ENCODE data around the gene CTSF. TPM values are rescaled to one million over a fixed set of nuclear protein-coding genes. Genes with fewer than 3 reads are reported as not detected.
A peak's percentile ranks its signal among the peaks of the same experiment; 100 is the strongest.
"Not testable (repeated sequence)": the region's sequence is repeated elsewhere in the genome, so short reads cannot be mapped to it uniquely, and the experiment has no call there.

The CTSF gene
- total RNA-seq (2014; rRNA removed; shearing (Covaris generic)): 4.9 and 5.6 TPM in 2 replicates

GRCh38 chr11:66568124-66568916 lies at the start of gene CTSF:
CTSF (minus strand) TSS chr11:66568606; CDS start chr11:66568486, 120 bp downstream.
- no peaks in the 10 kb centered on the region for H3K36me3 ChIP-seq
- H3K4me3 ChIP-seq: peak within 1 kb of the TSS; percentile 36
- DNase-seq (ENCODE audit: low read depth in 1 of 2, low spot score in 2 of 2): peak; percentile 72 to 84
- H3K27ac ChIP-seq: no peak within 1 kb of the TSS
- peaks cover 10% of the 10 kb centered on the region for H3K4me1 ChIP-seq (replicated peaks)
- no peaks in the 10 kb centered on the region for H3K9me3 ChIP-seq (replicated peaks)
- peaks cover 37% of the 10 kb centered on the region for H3K27me3 ChIP-seq (replicated peaks)

- Histone ChIP-seq H3K27ac (peak overlapping the region; percentile 92), H3K27me3 (replicated peaks) (no peaks in the 10 kb centered on the region), H3K4me3 (peak overlapping the region; percentile 92), H3K4me1 (replicated peaks) (peaks cover 26% of the 10 kb centered on the region), H3K9me3 (replicated peaks) (no peaks in the 10 kb centered on the region), H3K36me3 (peaks cover 55% of the 10 kb centered on the region)
- no peak for DNase-seq (ENCODE audit: low read depth in 1 of 2, low spot score in 2 of 2)
Observed at GRCh38 chr11:66617155-66617834, 48.9 kb upstream of the CTSF start.

GRCh38 chr11:66616379-66617154 lies 48.2 kb upstream of the CTSF start, which contains the start of gene RBM14:
RBM14 (plus strand) TSS chr11:66616630; CDS start chr11:66616721, 91 bp downstream.
- Histone ChIP-seq H3K27me3 (replicated peaks) (no peaks in the 10 kb centered on the region), H3K4me3 (peak within 1 kb of the TSS; percentile 92), H3K27ac (peak within 1 kb of the TSS; percentile 92), H3K9me3 (replicated peaks) (no peaks in the 10 kb centered on the region), H3K36me3 (peaks cover 48% of the 10 kb centered on the region), H3K4me1 (replicated peaks) (peaks cover 26% of the 10 kb centered on the region)
- DNase-seq (ENCODE audit: low read depth in 1 of 2, low spot score in 2 of 2): peak; percentile 100

GRCh38 chr11:66614073-66614472 lies 45.7 kb upstream of the CTSF start:
- Histone ChIP-seq H3K4me3 (no peak overlapping the region), H3K36me3 (peaks cover 27% of the 10 kb centered on the region), H3K9me3 (replicated peaks) (no peaks in the 10 kb centered on the region), H3K27me3 (replicated peaks) (no peaks in the 10 kb centered on the region), H3K4me1 (replicated peaks) (peaks cover 21% of the 10 kb centered on the region), H3K27ac (no peak overlapping the region)
- no peak for DNase-seq (ENCODE audit: low read depth in 1 of 2, low spot score in 2 of 2)

- H3K4me3 ChIP-seq: no peak overlapping the region
- DNase-seq (ENCODE audit: low read depth in 1 of 2, low spot score in 2 of 2): no peak
- peaks cover 14% of the 10 kb centered on the region for H3K4me1 ChIP-seq (replicated peaks)
- H3K27ac ChIP-seq: no peak overlapping the region
- no peaks in the 10 kb centered on the region for H3K9me3 ChIP-seq (replicated peaks)
- H3K36me3 ChIP-seq: peaks cover 11% of the 10 kb centered on the region
- no peaks in the 10 kb centered on the region for H3K27me3 ChIP-seq (replicated peaks)
Observed at GRCh38 chr11:66612458-66612857, 44.1 kb upstream of the CTSF start.

GRCh38 chr11:66609721-66610617 lies 41.6 kb upstream of the CTSF start:
- peaks cover 11% of the 10 kb centered on the region for H3K4me1 ChIP-seq (replicated peaks)

GRCh38 chr11:66607126-66607834 lies 38.9 kb upstream of the CTSF start:
- H3K4me3 ChIP-seq: no peak overlapping the region
- DNase-seq (ENCODE audit: low read depth in 1 of 2, low spot score in 2 of 2): peak; percentile 54 to 67
- peaks cover 36% of the 10 kb centered on the region for H3K36me3 ChIP-seq
- no peaks in the 10 kb centered on the region for H3K27me3 ChIP-seq (replicated peaks)
- H3K4me1 ChIP-seq (replicated peaks): peaks cover 14% of the 10 kb centered on the region
- no peaks in the 10 kb centered on the region for H3K9me3 ChIP-seq (replicated peaks)
- H3K27ac ChIP-seq: peak overlapping the region; percentile 27

More at GRCh38 chr11:66609721-66610617, 41.6 kb upstream of the CTSF start:
- DNase-seq (ENCODE audit: low read depth in 1 of 2, low spot score in 2 of 2): no peak
- Histone ChIP-seq H3K4me3 (no peak overlapping the region), H3K9me3 (replicated peaks) (no peaks in the 10 kb centered on the region), H3K36me3 (peaks cover 15% of the 10 kb centered on the region), H3K27me3 (replicated peaks) (no peaks in the 10 kb centered on the region), H3K27ac (no peak overlapping the region)

GRCh38 chr11:66606608-66607007 lies 38.2 kb upstream of the CTSF start:
- not testable (repeated sequence) for H3K27me3 ChIP-seq (replicated peaks); H3K9me3 ChIP-seq (replicated peaks); H3K4me3 ChIP-seq; DNase-seq (ENCODE audit: low read depth in 1 of 2, low spot score in 2 of 2); H3K27ac ChIP-seq
- peaks cover 18% of the 10 kb centered on the region for H3K4me1 ChIP-seq (replicated peaks)
- peaks cover 40% of the 10 kb centered on the region for H3K36me3 ChIP-seq

- no peak for DNase-seq (ENCODE audit: low read depth in 1 of 2, low spot score in 2 of 2)
- Histone ChIP-seq H3K4me3 (no peak overlapping the region), H3K27me3 (replicated peaks) (no peaks in the 10 kb centered on the region), H3K9me3 (replicated peaks) (no peaks in the 10 kb centered on the region), H3K4me1 (replicated peaks) (peaks cover 18% of the 10 kb centered on the region), H3K27ac (no peak overlapping the region), H3K36me3 (peaks cover 49% of the 10 kb centered on the region)
Observed at GRCh38 chr11:66604155-66604554, 35.7 kb upstream of the CTSF start.

- Histone ChIP-seq H3K4me1 (replicated peaks) (peaks cover 18% of the 10 kb centered on the region), H3K9me3 (replicated peaks) (no peaks in the 10 kb centered on the region), H3K27me3 (replicated peaks) (no peaks in the 10 kb centered on the region), H3K27ac (no peak overlapping the region), H3K4me3 (no peak overlapping the region), H3K36me3 (peaks cover 52% of the 10 kb centered on the region)
- no peak for DNase-seq (ENCODE audit: low read depth in 1 of 2, low spot score in 2 of 2)
Observed at GRCh38 chr11:66603072-66603471, 34.7 kb upstream of the CTSF start.

GRCh38 chr11:66600631-66601233 lies 32.3 kb upstream of the CTSF start:
- Histone ChIP-seq H3K4me1 (replicated peaks) (peaks cover 7% of the 10 kb centered on the region; the same call in 1 of the 2 replicates), H3K36me3 (peaks cover 49% of the 10 kb centered on the region), H3K27me3 (replicated peaks) (no peaks in the 10 kb centered on the region), H3K9me3 (replicated peaks) (no peaks in the 10 kb centered on the region), H3K27ac (no peak overlapping the region), H3K4me3 (no peak overlapping the region)
- no peak for DNase-seq (ENCODE audit: low read depth in 1 of 2, low spot score in 2 of 2)

GRCh38 chr11:66600219-66600618 lies 31.8 kb upstream of the CTSF start:
- Histone ChIP-seq H3K4me3 (no peak overlapping the region), H3K36me3 (peaks cover 44% of the 10 kb centered on the region), H3K9me3 (replicated peaks) (no peaks in the 10 kb centered on the region), H3K27ac (no peak overlapping the region), H3K27me3 (replicated peaks) (no peaks in the 10 kb centered on the region), H3K4me1 (replicated peaks) (peaks cover 7% of the 10 kb centered on the region; the same call in 1 of the 2 replicates)
- no peak for DNase-seq (ENCODE audit: low read depth in 1 of 2, low spot score in 2 of 2)
